Stimulated activated CD4-positive, alpha-beta T cell treated with anti-CD3 and anti-CD28 coated beads, Interleukin-4, amount 100 ng/mL, for 1 hour (primary cell): ENCODE results near the gene RXRG.

Experiments used
- DNase-seq: peaks from one replicate; pipeline ENCODE4 v3.0.0-alpha.2; 2020

Gene RXRG

GRCh38 chr1:165365341-165365740 lies 79.6 kb downstream of the RXRG start:
- DNase-seq, result no peak

- no peak for DNase-seq
These were observed 80.3 kb downstream of the RXRG start for GRCh38 chr1:165364568-165365133.

- no peak for DNase-seq
These were observed 88.0 kb downstream of the RXRG start for GRCh38 chr1:165356876-165357275.

GRCh38 chr1:165355977-165356811 lies 88.7 kb downstream of the RXRG start, which contains the start of gene LMX1A:
Gene LMX1A (minus strand): TSS chr1:165356715. CDS start chr1:165355559, 1,156 bp downstream.
- DNase-seq, result no peak

GRCh38 chr1:165355139-165355976 lies 89.6 kb downstream of the RXRG start:
- no peak for DNase-seq

GRCh38 chr1:165354739-165355138 lies 90.2 kb downstream of the RXRG start:
- DNase-seq, result no peak

- DNase-seq, result no peak
These were observed 90.9 kb downstream of the RXRG start for GRCh38 chr1:165353731-165354671.

- no peak for DNase-seq
These were observed 92.3 kb downstream of the RXRG start for GRCh38 chr1:165352442-165353293.

- no peak for DNase-seq
These were observed 93.0 kb downstream of the RXRG start for GRCh38 chr1:165351863-165352441.
